ENCODE measurements around the gene CDH16.

DNA sequence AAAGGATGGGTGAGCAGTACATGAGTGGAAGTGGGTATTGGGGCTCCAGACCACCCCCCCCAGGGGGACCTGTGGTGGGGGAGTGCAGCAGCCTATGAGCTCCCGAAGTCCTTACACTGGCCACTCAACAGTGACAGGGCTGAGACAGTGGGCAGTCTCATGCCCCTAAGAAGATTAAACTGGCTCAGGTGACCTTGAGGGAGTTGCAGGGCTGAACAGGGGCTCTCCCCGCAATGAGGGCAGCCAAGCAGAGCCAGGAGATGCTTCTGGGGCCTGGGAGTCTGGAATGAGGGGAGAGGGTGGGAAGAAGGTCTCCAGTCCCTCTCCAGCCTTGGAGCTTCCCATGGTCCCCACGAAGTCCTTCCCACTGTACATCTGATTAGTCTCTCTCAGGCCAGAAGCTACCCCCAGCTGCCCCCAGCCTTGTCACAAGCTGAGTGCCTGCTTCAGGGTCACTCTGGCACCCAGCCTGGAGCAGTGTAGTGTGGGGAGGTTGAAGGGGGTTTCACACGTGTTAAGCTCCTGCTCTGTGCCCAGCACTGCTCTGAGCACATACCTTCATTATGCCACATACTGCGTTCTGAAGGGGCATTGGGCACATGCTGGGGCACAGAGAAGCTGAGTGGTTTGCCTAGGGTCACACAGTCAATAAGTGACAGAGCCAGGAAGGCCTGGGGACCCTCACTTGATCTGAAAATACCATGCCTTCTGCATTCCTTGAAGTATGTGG, 1.0 kb upstream of the CDH16 start:
- TF ChIP-seq, protein P1, sequence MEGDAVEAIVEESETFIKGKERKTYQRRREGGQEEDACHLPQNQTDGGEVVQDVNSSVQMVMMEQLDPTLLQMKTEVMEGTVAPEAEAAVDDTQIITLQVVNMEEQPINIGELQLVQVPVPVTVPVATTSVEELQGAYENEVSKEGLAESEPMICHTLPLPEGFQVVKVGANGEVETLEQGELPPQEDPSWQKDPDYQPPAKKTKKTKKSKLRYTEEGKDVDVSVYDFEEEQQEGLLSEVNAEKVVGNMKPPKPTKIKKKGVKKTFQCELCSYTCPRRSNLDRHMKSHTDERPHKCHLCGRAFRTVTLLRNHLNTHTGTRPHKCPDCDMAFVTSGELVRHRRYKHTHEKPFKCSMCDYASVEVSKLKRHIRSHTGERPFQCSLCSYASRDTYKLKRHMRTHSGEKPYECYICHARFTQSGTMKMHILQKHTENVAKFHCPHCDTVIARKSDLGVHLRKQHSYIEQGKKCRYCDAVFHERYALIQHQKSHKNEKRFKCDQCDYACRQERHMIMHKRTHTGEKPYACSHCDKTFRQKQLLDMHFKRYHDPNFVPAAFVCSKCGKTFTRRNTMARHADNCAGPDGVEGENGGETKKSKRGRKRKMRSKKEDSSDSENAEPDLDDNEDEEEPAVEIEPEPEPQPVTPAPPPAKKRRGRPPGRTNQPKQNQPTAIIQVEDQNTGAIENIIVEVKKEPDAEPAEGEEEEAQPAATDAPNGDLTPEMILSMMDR (conservative IDR thresholded peaks at IDR 0.05): no peak
- TF ChIP-seq ZFX (IDR thresholded peaks at IDR 0.05): no peak
